Right cardiac atrium (tissue), 5 donors: ENCODE data around the gene ATF7. TPM values are rescaled to one million over a fixed set of nuclear protein-coding genes. Genes with fewer than 3 reads are reported as not detected.

Experiments used
- ATAC-seq, 2 donors: fragments of 200-7000 bp; cut with Tn5 transposase; one replicate each; pipeline versions ENCODE4 v1.8.0 to v1.9.1; 2020; ENCODE audit warnings: moderate library complexity in 2 of 2, mild to moderate bottlenecking in 1 of 2
- DNase-seq, 3 donors: peaks; one replicate each; pipeline ENCODE4 v3.0.0-alpha.2; 2020
- H3K27ac ChIP-seq: one replicate; pipeline ENCODE4 v1.5.1; 2013; ENCODE audit warnings: mild to moderate bottlenecking, low read length, control low read depth, moderate library complexity
- H3K27me3 ChIP-seq: one replicate; pipeline ENCODE4 v1.6.1; 2013; ENCODE audit not compliant: control insufficient read depth, insufficient read depth
- H3K4me1 ChIP-seq: one replicate; pipeline ENCODE4 v1.6.1; 2013; ENCODE audit warnings: low read length; ENCODE audit not compliant: control insufficient read depth, insufficient read depth
- H3K4me3 ChIP-seq: one replicate; pipeline ENCODE4 v1.5.1; 2013; ENCODE audit warnings: low read length, control low read depth
- H3K9me3 ChIP-seq: one replicate; pipeline ENCODE4 v1.6.1; 2013; ENCODE audit warnings: low read length; ENCODE audit not compliant: control insufficient read depth
- WGBS: extraction: QIAGEN DNeasy Blood & Tissue Kit; methylation state at CpG from one replicate; pipeline ENCODE4 v1.1.7; 2013; 5-methylcytosine and 5-hydroxymethylcytosine counted together
- intact Hi-C, 4 donors: fragments of 100-400 bp; cut with DNase I; formaldehyde crosslinking; loops; one replicate each; pipeline versions ENCODE4 v1.11.0 to v1.14.0; 2022 to 2023
- polyA plus RNA-seq: library from polyadenylated mRNA; stranded (reverse); fragments of 200-250 nt; gene quantifications from one replicate; pipeline ENCODE4 v1.2.3, GENCODE V29; 2013
- total RNA-seq, 4 donors: library from RNA; stranded (reverse); fragmentation: NEBNext Ultra II Directional; extraction: Animal tissue kit (Norgen Biotek cat#: 25700); gene quantifications; one replicate each; pipeline ENCODE4 v1.2.1, GENCODE V29; 2021
- donor health status: healthy with polysubstance abuse.
- donor health status: DM: no; HTN: yes; CAD: no.
- donor health status: DM: no; HTN: no; CAD: no.
- donor health status: DM: no; HTN: yes; CAD: no; lungs with severe emphysema.
- donor health status: DM: yes; HTN: yes; CAD: no.

ATF7 gene
- total and polyA plus RNA-seq, 5 donors, result 22.8 to 36.9 (median 32.5) TPM

- peak overlapping the region; percentile 78 for H3K4me3 ChIP-seq
- DNase-seq, result peak; percentile 75 to 83 (median 77)
- 1% methylated on average over 17 of the region's 17 CpGs for WGBS
These were observed 125.9 kb downstream of the ATF7 start for GRCh38 chr12:53500142-53500775.

GRCh38 chr12:53499266-53500141 is 126.7 kb downstream of the ATF7 start, which contains the start of gene MAP3K12:
TSS of gene MAP3K12 (minus strand) at chr12:53499458. CDS start at chr12:53487391, 12,067 bp downstream.
- peak within 1 kb of the TSS; percentile 100 for H3K27ac ChIP-seq
- under 1% methylated on average over 51 of the region's 51 CpGs for WGBS
- peak; percentile 77 to 90 (median 89) for DNase-seq
- peaks cover 7% of the 10 kb centered on the region for H3K4me1 ChIP-seq
- no peaks in the 10 kb centered on the region for H3K27me3 ChIP-seq
- H3K4me3 ChIP-seq, result peak within 1 kb of the TSS; percentile 78
- peak; percentile 7 to 23 for ATAC-seq
- H3K9me3 ChIP-seq, result no peaks in the 10 kb centered on the region
- intact Hi-C loops, result loop anchor here (10.0 kb wide), 2 partner anchors 45 to 175 kb away; partner anchors contain the start of genes AAAS (in 3 of the 4) and PCBP2 (in 1 of the 4)

More at GRCh38 chr12:53500142-53500775, 125.9 kb downstream of the ATF7 start:
- Histone ChIP-seq H3K27me3 (no peaks in the 10 kb centered on the region), H3K27ac (peak overlapping the region; percentile 100), H3K9me3 (no peaks in the 10 kb centered on the region), H3K4me1 (peaks cover 7% of the 10 kb centered on the region)
- peak; percentile 2 to 14 for ATAC-seq
- intact Hi-C loops, result loop anchor here (10.0 kb wide), 2 partner anchors 45 to 175 kb away; partner anchors contain the start of genes AAAS (in 3 of the 4) and PCBP2 (in 1 of the 4)

GRCh38 chr12:53498235-53498630 is 127.9 kb downstream of the ATF7 start:
- H3K9me3 ChIP-seq, result no peaks in the 10 kb centered on the region
- H3K27ac ChIP-seq, result no peak overlapping the region
- ATAC-seq (no peak), DNase-seq (no peak)
- 78% methylated on average over 2 of the region's 2 CpGs for WGBS
- intact Hi-C loops, result no loop called here
- H3K4me3 ChIP-seq, result no peak overlapping the region
- no peaks in the 10 kb centered on the region for H3K27me3 ChIP-seq
- H3K4me1 ChIP-seq, result peaks cover 9% of the 10 kb centered on the region

GRCh38 chr12:53497461-53497860 is 128.7 kb downstream of the ATF7 start:
- no peak overlapping the region for H3K4me3 ChIP-seq
- intact Hi-C loops, result no loop called here
- WGBS, result 92% methylated on average over 3 of the region's 3 CpGs
- H3K27me3 ChIP-seq, result no peaks in the 10 kb centered on the region
- no peaks in the 10 kb centered on the region for H3K9me3 ChIP-seq
- ATAC-seq (no peak), DNase-seq (no peak)
- H3K4me1 ChIP-seq, result peaks cover 9% of the 10 kb centered on the region
- no peak overlapping the region for H3K27ac ChIP-seq

GRCh38 chr12:53496752-53497032 is 129.5 kb downstream of the ATF7 start:
- H3K9me3 ChIP-seq, result no peaks in the 10 kb centered on the region
- intact Hi-C loops, result no loop called here
- H3K27ac ChIP-seq, result no peak overlapping the region
- no peak for ATAC-seq
- peaks cover 7% of the 10 kb centered on the region for H3K4me1 ChIP-seq
- DNase-seq, result no peak
- no peak overlapping the region for H3K4me3 ChIP-seq
- 79% methylated on average over 1 of the region's 1 CpG for WGBS
- H3K27me3 ChIP-seq, result no peaks in the 10 kb centered on the region

GRCh38 chr12:53495903-53496751 is 130.1 kb downstream of the ATF7 start:
- Histone ChIP-seq H3K4me1 (peaks cover 4% of the 10 kb centered on the region), H3K27ac (peak overlapping the region; percentile 37), H3K4me3 (no peak overlapping the region), H3K9me3 (no peaks in the 10 kb centered on the region), H3K27me3 (no peaks in the 10 kb centered on the region)
- DNase-seq, result peak; percentile 73 to 85 (median 82)
- intact Hi-C loops, result no loop called here
- ATAC-seq, result no peak
- 35% methylated on average over 5 of the region's 5 CpGs for WGBS

GRCh38 chr12:53493610-53494391 is 132.4 kb downstream of the ATF7 start:
- no peaks in the 10 kb centered on the region for H3K9me3 ChIP-seq
- H3K27ac ChIP-seq, result peak overlapping the region; percentile 73
- no peaks in the 10 kb centered on the region for H3K27me3 ChIP-seq
- ATAC-seq, result no peak
- peaks cover 4% of the 10 kb centered on the region for H3K4me1 ChIP-seq
- DNase-seq, result no peak
- intact Hi-C loops, result no loop called here
- WGBS, result 27% methylated on average over 11 of the region's 11 CpGs
- H3K4me3 ChIP-seq, result peak overlapping the region; percentile 47

- Histone ChIP-seq H3K9me3 (no peaks in the 10 kb centered on the region), H3K27ac (peak overlapping the region; percentile 73), H3K27me3 (no peaks in the 10 kb centered on the region), H3K4me3 (peak overlapping the region; percentile 47), H3K4me1 (peaks cover 4% of the 10 kb centered on the region)
- ATAC-seq, result peak; percentile 95
- DNase-seq, result peak; percentile 96 to 98 (median 98)
- 2% methylated on average over 47 of the region's 52 CpGs for WGBS
- intact Hi-C loops, result no loop called here
These were observed 133.2 kb downstream of the ATF7 start for GRCh38 chr12:53492830-53493609.

- no peaks in the 10 kb centered on the region for H3K27me3 ChIP-seq
- H3K4me1 ChIP-seq, result peaks cover 4% of the 10 kb centered on the region
- intact Hi-C loops, result no loop called here
- H3K9me3 ChIP-seq, result no peaks in the 10 kb centered on the region
- ATAC-seq (peak in 1 of 2 donors; percentile 0), DNase-seq (peak in 1 of 3 donors; percentile 43)
- peak overlapping the region; percentile 30 for H3K27ac ChIP-seq
- H3K4me3 ChIP-seq, result peak overlapping the region; percentile 47
- WGBS, result 48% methylated on average over 20 of the region's 20 CpGs
These were observed 134.0 kb downstream of the ATF7 start for GRCh38 chr12:53492188-53492587.
